ENCODE results near the gene MAP10. TPM values are rescaled to one million over a fixed set of nuclear protein-coding genes. Genes with fewer than 3 reads are reported as not detected.

The MAP10 gene
- total RNA-seq, 3 donors from 2014 or later (not counting 1 experiment from before 2014, with no cell fraction given): 0.95 to 1.9 (median 1.2) TPM

GRCh38 chr1:232795497-232796053 lies 9.6 kb upstream of the MAP10 start:
- Histone ChIP-seq H3K27ac (ENCODE audit: low read length) (no peak overlapping the region), H3K4me3 (ENCODE audit: low read length) (no peak overlapping the region), H3K4me1 (ENCODE audit: control insufficient read depth, insufficient read depth, low read length) (no peaks in the 10 kb centered on the region), H3K27me3 (ENCODE audit: control insufficient read depth, insufficient read depth, low read length) (no peaks in the 10 kb centered on the region), H3K36me3 (ENCODE audit: control insufficient read depth, insufficient read depth, low read length) (no peaks in the 10 kb centered on the region), H3K9me3 (ENCODE audit: control insufficient read depth, insufficient read depth, low read length) (no peaks in the 10 kb centered on the region)
- intact Hi-C loops (cut with micrococcal nuclease): no loop called here
- DNase-seq (no peak), ATAC-seq (no peak)
- peaks cover 6 to 12% of the 10 kb centered on the region in 2 donors for H3K4me1 Mint-ChIP-seq
- no peak overlapping the region for H3K4me3 Mint-ChIP-seq
- TF ChIP-seq CTCF (IDR thresholded peaks at IDR 0.05): no peak
- no peak overlapping the region for H3K27ac Mint-ChIP-seq
- no peaks in the 10 kb centered on the region for H3K36me3 Mint-ChIP-seq
- H3K27me3 Mint-ChIP-seq (ENCODE audit: low read depth in 2 of 2): peaks cover 7 to 14% of the 10 kb centered on the region in 2 donors
- H3K9me3 Mint-ChIP-seq: no peaks in the 10 kb centered on the region
- no CpG with 5 or more reads among the region's 3 CpGs for whole genome bisulfite sequencing (ENCODE audit: insufficient coverage)

GRCh38 chr1:232797856-232798510 lies 7.2 kb upstream of the MAP10 start:
- no peak for DNase-seq
- peaks cover 20% of the 10 kb centered on the region in 2 donors for H3K27me3 Mint-ChIP-seq (ENCODE audit: low read depth in 2 of 2)

GRCh38 chr1:232798920-232799319 lies 6.3 kb upstream of the MAP10 start:
- no peaks in the 10 kb centered on the region for H3K36me3 ChIP-seq (ENCODE audit: control insufficient read depth, insufficient read depth, low read length)
- no peak for TF ChIP-seq CTCF (IDR thresholded peaks at IDR 0.05)
- Mint-ChIP-seq H3K27ac (no peak overlapping the region), H3K9me3 (no peaks in the 10 kb centered on the region), H3K36me3 (no peaks in the 10 kb centered on the region), H3K27me3 (ENCODE audit: low read depth in 2 of 2) (peaks cover 20% of the 10 kb centered on the region in 2 donors), H3K4me3 (no peak overlapping the region), H3K4me1 (peaks cover under 1% of the 10 kb centered on the region in 2 donors)
- no peak for DNase-seq
- no peak for ATAC-seq
- H3K27ac ChIP-seq (ENCODE audit: low read length): no peak overlapping the region
- H3K4me1 ChIP-seq (ENCODE audit: control insufficient read depth, insufficient read depth, low read length): no peaks in the 10 kb centered on the region
- H3K4me3 ChIP-seq (ENCODE audit: low read length): no peak overlapping the region
- peaks cover 7% of the 10 kb centered on the region for H3K27me3 ChIP-seq (ENCODE audit: control insufficient read depth, insufficient read depth, low read length)
- 100% methylated on average over 1 of the region's 2 CpGs for WGBS (ENCODE audit: insufficient coverage)
- no peaks in the 10 kb centered on the region for H3K9me3 ChIP-seq (ENCODE audit: control insufficient read depth, insufficient read depth, low read length)
- intact Hi-C loops (cut with micrococcal nuclease): no loop called here

More at GRCh38 chr1:232797856-232798510, 7.2 kb upstream of the MAP10 start:
- Histone ChIP-seq H3K4me1 (ENCODE audit: control insufficient read depth, insufficient read depth, low read length) (no peaks in the 10 kb centered on the region), H3K27ac (ENCODE audit: low read length) (no peak overlapping the region), H3K9me3 (ENCODE audit: control insufficient read depth, insufficient read depth, low read length) (no peaks in the 10 kb centered on the region), H3K36me3 (ENCODE audit: control insufficient read depth, insufficient read depth, low read length) (no peaks in the 10 kb centered on the region), H3K4me3 (ENCODE audit: low read length) (no peak overlapping the region), H3K27me3 (ENCODE audit: control insufficient read depth, insufficient read depth, low read length) (peaks cover 7% of the 10 kb centered on the region)
- 93% methylated on average over 5 of the region's 6 CpGs for WGBS (ENCODE audit: insufficient coverage)
- Mint-ChIP-seq H3K4me1 (peaks cover 6 to 8% of the 10 kb centered on the region in 2 donors), H3K9me3 (no peaks in the 10 kb centered on the region), H3K27ac (no peak overlapping the region), H3K36me3 (no peaks in the 10 kb centered on the region), H3K4me3 (no peak overlapping the region)
- TF ChIP-seq CTCF (IDR thresholded peaks at IDR 0.05): no peak
- intact Hi-C loops (cut with micrococcal nuclease): no loop called here
- ATAC-seq: no peak

All from natural killer cell (primary cell).